Measurements from ENCODE around the gene GPANK1.
"Not testable (repeated sequence)": the region's sequence is repeated elsewhere in the genome, so short reads cannot be mapped to it uniquely, and the experiment has no call there.

Gene GPANK1

DNA sequence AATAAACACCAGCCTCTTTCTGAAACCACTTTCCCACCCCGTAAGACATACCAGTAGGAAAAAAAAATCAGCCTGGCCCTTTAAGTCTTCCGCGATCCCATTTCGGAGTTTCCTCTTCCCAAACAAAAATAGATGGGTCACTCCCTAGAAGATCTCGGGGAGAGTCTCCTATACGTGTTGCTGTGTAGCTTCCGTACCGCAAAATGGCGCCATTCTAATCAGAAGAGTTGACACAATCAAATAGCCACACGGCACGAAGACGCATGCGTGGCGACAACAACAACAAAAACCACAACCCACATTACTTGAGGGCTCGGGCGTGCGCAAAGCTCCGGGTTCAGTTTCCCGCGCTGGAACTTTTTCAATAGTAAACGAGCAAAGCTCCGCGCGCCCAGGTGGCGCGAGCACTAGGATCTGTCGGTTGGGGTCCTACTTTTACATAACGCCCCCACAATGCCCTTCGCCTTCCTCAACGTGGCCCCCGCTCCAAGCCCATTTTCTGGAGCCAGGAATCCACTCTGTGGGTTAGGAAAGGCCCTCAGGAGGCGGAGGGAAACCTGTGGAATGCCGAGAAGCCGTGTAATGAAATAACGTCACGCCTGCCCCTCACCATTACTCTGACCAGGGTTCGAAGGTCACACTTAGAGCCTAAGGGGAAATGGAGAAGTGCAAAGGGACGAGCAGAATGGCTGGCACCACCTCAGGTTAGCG is at the start of gene GPANK1:
Gene GPANK1 (minus strand): TSS at position 208 of the 711 bp plus-strand sequence. CDS start 519 bp downstream, outside the sequence.
- peak; percentile 73 to 75 (median 74) for DNase-seq (ENCODE audit: low read depth in 3 of 3, low spot score in 1 of 3)

DNA sequence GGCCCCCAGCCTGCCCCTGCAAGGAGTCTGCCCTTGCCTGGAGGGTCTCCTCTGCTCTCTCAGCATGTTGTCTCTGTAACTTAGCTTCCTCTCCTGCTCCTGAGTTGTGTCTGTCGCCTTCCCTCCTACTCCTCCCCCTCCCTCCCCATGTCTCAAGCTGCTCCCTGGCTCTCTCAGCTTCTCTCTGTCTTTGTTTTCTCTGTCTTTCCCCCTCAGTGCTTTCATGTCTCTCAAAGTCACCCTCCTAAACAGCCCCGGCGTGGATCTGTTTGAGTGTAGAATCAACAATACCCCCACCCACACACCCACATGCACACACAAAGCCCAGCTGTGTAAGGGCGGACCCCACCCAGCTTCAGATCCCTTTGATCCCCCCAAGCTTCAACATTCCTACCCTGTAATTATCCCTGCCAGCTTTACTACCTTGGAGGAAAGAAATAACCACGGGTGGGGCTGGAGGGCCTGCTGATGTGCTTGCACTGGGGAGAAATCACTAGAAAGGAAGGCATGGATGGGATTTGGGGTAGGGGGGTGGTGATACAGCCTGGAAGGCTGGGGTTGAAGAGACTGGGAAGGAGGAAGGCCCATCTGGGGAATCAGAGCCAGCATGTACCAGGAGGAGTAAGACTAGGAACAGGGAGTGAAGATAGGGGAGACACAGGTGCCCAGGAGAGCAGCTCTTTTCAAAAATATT is 49.3 kb upstream of the GPANK1 start:
- DNase-seq (ENCODE audit: low read depth in 3 of 3, low spot score in 1 of 3): no peak

DNA sequence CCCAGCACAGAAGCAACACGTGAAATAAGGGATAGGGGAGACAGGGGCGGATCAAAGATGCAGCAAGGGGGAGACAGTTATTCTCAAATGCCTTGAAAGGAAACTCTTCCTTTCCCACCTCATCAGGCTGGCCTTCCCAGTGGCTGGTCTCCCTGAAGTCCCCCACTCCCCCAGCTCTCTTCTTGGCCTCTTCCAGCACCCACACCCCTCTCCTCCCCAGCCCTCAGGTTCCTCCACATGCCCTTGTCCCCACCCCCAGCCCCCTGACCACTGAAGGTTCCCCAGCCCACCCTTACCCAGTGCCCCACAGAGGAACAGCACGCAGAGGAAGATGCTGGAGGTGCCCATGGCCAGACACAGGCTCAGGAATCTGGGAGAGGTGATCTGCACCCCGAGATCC is 48.7 kb upstream of the GPANK1 start:
- DNase-seq (ENCODE audit: low read depth in 3 of 3, low spot score in 1 of 3): no peak

DNA sequence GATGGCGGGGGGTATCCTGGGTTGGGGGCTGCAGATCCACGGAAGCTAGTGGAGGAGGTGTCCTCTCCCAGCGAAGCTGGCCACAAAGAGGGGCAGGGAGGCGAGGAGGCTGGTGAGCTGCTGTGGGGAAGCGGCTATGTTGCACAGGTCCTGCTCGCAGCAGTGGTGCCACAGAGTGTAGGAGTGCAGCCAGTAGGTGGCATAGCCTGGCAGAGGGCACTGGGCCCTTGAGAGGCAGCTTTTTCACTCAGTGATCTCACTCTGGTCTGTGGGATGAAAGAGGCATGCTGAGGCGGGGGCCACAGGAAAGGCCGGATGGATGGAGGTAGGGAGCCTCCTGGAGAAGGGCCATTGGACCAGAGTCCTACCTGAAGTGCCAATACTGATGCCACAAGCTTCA is 47.5 kb upstream of the GPANK1 start:
- DNase-seq (ENCODE audit: low read depth in 3 of 3, low spot score in 1 of 3): no peak

DNA sequence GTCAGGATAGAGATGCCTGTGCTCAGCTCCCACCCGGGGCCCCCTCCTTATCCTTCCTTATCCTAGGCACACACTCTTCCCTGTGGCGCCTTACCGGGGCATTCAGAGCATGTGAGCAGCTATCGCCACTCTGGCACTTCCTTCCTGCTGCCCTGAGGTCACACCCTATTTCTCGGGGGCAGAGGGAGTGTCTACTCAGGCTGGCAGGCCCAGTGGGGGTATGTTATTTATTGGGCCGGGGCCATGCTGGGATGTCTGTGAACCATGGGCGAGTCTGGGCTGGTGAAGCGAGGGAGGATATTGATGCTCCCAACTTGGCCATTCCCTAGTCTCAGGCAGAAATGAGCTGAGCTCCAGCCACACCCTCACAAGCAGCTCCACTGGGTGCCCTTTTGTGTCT is 46.4 kb upstream of the GPANK1 start:
- no peak for DNase-seq (ENCODE audit: low read depth in 3 of 3, low spot score in 1 of 3)

DNA sequence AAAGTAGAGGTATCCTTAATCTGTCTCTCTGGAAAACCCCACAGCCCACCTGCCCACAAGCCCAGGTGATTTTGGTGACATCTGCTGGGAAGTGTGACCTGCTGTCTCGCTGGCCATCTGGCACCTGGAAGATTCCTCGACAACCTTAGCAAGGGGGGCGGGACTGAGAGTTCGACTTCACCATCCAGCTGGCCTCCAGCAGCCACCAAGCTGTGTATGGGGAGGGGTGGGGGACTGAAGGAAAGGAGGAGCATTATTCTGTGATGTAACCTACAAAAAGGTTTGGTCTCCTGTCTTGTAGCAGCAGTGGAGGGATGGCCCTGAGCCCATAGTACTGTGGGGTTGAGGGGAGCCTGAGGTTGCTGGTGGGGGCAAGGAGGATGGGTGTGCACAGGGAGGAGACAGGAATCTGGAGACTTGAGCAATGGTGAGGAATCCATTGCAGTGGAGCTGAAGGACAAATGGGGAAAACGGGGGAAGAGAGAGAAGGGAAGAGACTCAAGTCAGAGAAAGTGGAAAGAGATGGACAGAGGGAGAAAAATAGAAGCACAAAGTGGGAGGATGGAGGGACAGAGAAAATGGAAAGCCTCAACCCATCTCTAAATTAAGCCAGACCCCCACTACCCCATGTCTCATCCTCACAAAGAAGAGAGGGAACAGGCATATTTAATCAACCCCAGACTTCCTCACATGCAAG is 45.9 kb upstream of the GPANK1 start:
- no peak for DNase-seq (ENCODE audit: low read depth in 3 of 3, low spot score in 1 of 3)

DNA sequence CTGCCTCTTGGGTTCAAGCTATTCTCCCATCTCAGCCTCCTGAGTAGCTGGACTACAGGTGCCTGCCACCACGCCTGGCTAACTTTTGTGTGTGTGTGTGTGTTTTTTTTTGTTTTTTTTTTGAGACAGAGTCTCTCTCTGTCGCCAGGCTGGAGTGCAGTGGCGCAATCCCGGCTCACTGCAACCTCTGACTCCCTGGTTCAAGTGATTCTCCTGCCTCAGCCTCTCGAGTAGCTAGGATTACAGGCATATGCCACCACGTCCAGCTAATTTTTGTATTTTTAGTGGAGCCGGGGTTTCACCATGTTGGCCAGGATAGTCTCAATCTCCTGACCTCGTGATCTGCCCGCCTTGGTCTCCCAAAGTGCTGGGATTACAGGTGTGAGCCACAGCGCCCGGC is 44.4 kb upstream of the GPANK1 start:
- DNase-seq (ENCODE audit: low read depth in 3 of 3, low spot score in 1 of 3): not testable (repeated sequence)

- no peak for DNase-seq (ENCODE audit: low read depth in 3 of 3, low spot score in 1 of 3)
These were observed 43.4 kb upstream of the GPANK1 start for GRCh38 chr6:31708224-31708623.

DNA sequence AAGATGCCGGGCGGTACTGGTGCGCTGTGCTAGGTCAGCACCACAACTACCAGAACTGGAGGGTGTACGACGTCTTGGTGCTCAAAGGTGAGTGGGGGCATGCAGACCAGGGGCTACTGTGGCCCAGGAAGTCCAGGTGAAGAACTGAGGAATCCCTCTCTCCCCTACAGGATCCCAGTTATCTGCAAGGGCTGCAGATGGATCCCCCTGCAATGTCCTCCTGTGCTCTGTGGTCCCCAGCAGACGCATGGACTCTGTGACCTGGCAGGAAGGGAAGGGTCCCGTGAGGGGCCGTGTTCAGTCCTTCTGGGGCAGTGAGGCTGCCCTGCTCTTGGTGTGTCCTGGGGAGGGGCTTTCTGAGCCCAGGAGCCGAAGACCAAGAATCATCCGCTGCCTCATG is 42.9 kb upstream of the GPANK1 start:
- DNase-seq (ENCODE audit: low read depth in 3 of 3, low spot score in 1 of 3): no peak

GRCh38 chr6:31706599-31706998 is 41.8 kb upstream of the GPANK1 start, which contains the start of gene LY6G6F:
LY6G6F (plus strand) TSS chr6:31706866; CDS start chr6:31706907, 41 bp downstream.
- no peak for DNase-seq (ENCODE audit: low read depth in 3 of 3, low spot score in 1 of 3)

GRCh38 chr6:31705931-31706330 is 41.1 kb upstream of the GPANK1 start:
- DNase-seq (ENCODE audit: low read depth in 3 of 3, low spot score in 1 of 3): no peak

DNA sequence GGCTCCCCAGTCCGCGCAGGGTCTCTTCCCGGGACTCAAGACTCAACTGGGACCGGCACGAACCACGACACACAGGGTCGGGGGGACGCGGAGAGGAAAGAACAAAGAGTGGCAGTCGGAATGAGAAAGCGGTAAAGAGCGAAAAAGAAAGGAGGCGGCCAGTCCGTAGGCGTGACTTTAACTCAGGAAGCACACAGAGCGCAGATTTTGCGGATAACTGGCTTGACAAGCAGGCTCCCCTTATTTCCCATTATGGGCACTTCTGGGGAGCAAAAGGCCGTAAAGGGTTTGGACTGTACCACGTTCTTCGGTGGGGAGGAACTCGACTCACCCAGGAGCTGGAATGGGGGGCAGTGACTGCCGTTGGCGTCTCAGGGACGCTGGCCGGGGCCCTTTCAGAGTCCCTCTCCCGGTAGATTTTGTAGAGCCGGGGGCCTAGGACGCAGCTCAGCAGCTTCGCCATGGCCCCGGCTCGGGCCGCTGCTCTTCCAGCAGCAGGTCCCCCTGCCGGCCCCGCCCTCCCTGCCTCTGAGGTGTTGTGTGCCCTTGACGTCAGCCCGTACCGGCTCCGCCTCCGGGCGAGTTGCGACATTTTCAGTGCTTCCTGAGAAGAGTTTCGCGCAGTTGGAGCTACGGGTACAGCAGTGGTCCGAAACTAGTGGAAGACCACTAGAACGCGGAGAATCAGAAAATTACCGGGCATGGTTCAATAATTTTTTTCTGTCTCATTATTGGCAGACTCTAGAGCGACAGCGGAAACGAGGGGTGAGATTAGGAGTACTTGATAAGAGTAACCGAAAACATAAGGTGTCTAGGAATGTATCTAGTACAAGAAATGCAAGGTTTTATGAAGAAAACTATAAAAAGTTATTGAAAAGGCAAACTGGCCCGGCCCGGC is 38.3 kb upstream of the GPANK1 start, which contains the start of gene ABHD16A:
Gene ABHD16A (minus strand): TSS at position 506 of the 898 bp plus-strand sequence. CDS start 43 bp downstream, at position 463.
- peak; percentile 89 to 94 (median 94) for DNase-seq (ENCODE audit: low read depth in 3 of 3, low spot score in 1 of 3)

- DNase-seq (ENCODE audit: low read depth in 3 of 3, low spot score in 1 of 3): no peak
These were observed 37.6 kb upstream of the GPANK1 start for GRCh38 chr6:31702405-31702818.

DNA sequence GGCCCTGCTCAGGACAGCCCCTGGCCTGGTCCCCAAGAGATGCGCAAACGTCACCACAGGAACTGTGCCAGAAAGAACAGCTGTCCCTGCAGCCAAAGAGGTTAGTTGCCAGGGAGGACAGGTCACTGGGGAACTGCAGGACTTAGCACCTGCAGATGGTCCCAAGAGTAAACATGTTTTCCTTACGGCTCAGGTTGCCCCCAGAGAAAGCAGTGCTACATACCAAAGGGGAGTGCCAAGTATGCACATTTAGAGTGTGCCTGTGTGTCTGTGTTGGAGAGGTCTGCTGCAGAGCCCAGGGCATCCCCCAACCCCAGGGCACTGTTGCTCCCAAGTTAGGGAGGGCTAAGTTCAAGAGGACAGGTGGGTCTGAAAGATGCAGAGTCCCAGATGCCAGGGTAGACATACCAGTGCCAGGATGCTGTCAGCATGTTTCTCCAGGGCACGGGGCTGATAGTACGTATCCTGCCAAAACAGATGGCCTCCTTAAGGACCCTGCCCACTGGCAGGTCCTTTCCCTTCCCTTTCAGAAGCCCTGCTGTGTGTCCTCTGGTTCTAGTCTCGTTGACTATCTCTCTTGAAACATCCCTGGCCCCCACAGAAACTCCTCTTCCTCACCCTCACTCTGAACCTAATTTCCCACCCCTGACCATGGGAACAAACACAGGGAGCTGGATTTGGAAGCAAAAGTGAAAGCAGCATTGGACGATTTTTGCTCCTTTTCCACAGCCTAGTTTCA is 37.0 kb upstream of the GPANK1 start:
- DNase-seq (ENCODE audit: low read depth in 3 of 3, low spot score in 1 of 3): no peak

GRCh38 chr6:31700740-31701401 is 36.1 kb upstream of the GPANK1 start:
- no peak for DNase-seq (ENCODE audit: low read depth in 3 of 3, low spot score in 1 of 3)

- no peak for DNase-seq (ENCODE audit: low read depth in 3 of 3, low spot score in 1 of 3)
These were observed 32.8 kb upstream of the GPANK1 start for GRCh38 chr6:31697555-31697954.

DNA sequence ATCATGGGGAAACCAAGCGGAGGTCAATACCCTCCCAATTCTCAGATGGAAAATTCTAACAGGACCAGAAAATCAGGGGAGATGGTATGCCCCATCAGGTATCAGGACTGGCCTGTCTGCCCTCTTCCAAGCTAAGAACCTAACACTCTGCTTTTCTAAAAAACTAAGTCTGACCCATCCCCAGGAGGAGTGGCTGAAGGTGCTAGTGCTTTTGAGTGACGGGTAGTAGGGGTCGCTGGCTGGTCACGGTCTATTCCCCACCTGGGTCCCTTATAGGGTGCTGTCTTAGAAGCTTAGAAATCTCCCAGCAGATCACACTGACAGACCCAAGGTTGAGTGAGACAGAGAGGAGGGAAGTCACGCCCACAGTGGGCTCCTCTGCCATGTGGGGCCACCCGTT is 28.7 kb upstream of the GPANK1 start:
- no peak for DNase-seq (ENCODE audit: low read depth in 3 of 3, low spot score in 1 of 3)

- DNase-seq (ENCODE audit: low read depth in 3 of 3, low spot score in 1 of 3): no peak
These were observed 28.1 kb upstream of the GPANK1 start for GRCh38 chr6:31692886-31693285.

- no peak for DNase-seq (ENCODE audit: low read depth in 3 of 3, low spot score in 1 of 3)
These were observed 27.6 kb upstream of the GPANK1 start for GRCh38 chr6:31692353-31692752.

Measured in stimulated activated CD4-positive, alpha-beta T cell treated with anti-CD3 and anti-CD28 coated beads, TNF-alpha, amount 100 ng/mL, for 1 hour (primary cell).